Stomach (tissue), 4 donors: Measurements from ENCODE around the gene CFAP44.

Source experiments
- EP300 ChIP-seq: sonication (generic); formaldehyde crosslinking; IDR thresholded peaks from one replicate; pipeline ENCODE4 v1.6.1; 2017; ENCODE audit warnings: antibody characterized with exemption
- POLR2A ChIP-seq, 4 donors: fragments of 450-650 bp; IDR thresholded peaks; one replicate each; pipeline ENCODE4 v1.6.1; 2016; ENCODE audit warnings: antibody characterized with exemption in 4 of 4, control low read depth in 2 of 4, mild to moderate bottlenecking in 1 of 4, moderate library complexity in 1 of 4
- TF ChIP-seq, protein P1 (sequence below), 7 experiments: fragments of 450-650 bp in 4 of 7; fragments of 200-600 bp in 3 of 7; sonication (generic) in 3 of 7; IDR thresholded peaks; one replicate each; pipeline ENCODE4 v1.5.1; 2016 to 2019; ENCODE audit warnings: antibody characterized with exemption in 7 of 7, control low read depth in 2 of 7, mild to moderate bottlenecking in 1 of 7

GRCh38 chr3:113423699-113424098 lies 17.6 kb downstream of the CFAP44 start:
- TF ChIP-seq, protein P1, sequence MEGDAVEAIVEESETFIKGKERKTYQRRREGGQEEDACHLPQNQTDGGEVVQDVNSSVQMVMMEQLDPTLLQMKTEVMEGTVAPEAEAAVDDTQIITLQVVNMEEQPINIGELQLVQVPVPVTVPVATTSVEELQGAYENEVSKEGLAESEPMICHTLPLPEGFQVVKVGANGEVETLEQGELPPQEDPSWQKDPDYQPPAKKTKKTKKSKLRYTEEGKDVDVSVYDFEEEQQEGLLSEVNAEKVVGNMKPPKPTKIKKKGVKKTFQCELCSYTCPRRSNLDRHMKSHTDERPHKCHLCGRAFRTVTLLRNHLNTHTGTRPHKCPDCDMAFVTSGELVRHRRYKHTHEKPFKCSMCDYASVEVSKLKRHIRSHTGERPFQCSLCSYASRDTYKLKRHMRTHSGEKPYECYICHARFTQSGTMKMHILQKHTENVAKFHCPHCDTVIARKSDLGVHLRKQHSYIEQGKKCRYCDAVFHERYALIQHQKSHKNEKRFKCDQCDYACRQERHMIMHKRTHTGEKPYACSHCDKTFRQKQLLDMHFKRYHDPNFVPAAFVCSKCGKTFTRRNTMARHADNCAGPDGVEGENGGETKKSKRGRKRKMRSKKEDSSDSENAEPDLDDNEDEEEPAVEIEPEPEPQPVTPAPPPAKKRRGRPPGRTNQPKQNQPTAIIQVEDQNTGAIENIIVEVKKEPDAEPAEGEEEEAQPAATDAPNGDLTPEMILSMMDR (IDR thresholded peaks at IDR 0.05), result no peak
- TF ChIP-seq EP300 (no peak), POLR2A (IDR thresholded peaks at IDR 0.05) (no peak)
